ENCODE data around the gene RNF144A. TPM values are rescaled to one million over a fixed set of nuclear protein-coding genes. Genes with fewer than 3 reads are reported as not detected.

RNF144A gene
- total and polyA plus RNA-seq, 2 experiments from 2014 or later, result 2.8 to 14.7 TPM

DNA sequence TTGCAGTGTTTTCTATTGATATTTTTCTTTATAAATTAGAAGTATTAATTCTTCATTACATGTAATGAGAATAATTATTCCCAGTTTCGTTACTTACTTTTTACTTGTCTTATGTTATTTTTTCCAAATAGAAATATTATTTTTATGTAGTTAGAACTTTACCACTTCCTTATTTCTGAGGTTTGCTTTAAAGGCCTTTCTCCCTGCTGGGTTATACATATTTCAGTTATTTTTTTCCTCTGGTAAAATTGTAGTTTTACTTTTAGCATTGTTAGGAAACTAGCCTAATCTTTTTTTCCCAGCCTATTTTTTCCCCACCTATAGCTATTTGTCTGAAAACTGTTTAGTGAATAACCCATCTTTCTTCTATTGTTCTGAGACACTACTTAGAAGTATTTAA is 17.1 kb downstream of the RNF144A start:
- H3K27ac ChIP-seq (ENCODE audit: low read depth), result no peak overlapping the region
- H3K4me3 Mint-ChIP-seq, result no peak overlapping the region
- no peak overlapping the region for H2AFZ ChIP-seq
- peaks cover 30% of the 10 kb centered on the region for H3K4me1 ChIP-seq (ENCODE audit: insufficient read depth)
- no peak overlapping the region for H3K27ac Mint-ChIP-seq
- TF ChIP-seq STAT1 (IDR thresholded peaks at IDR 0.05; ENCODE audit: unreplicated experiment) (no peak), NANOG (IDR thresholded peaks at IDR 0.05; ENCODE audit: borderline replicate concordance) (no peak), ZNF114 (CRISPR knock-in tag; IDR thresholded peaks at IDR 0.05) (no peak), ETS1 (IDR thresholded peaks at IDR 0.05) (no peak), JUNB (IDR thresholded peaks at IDR 0.05; ENCODE audit: unreplicated experiment) (no peak), EZH2 (IDR thresholded peaks at IDR 0.05; ENCODE audit: low read depth, unreplicated experiment) (no peak), POLR2AphosphoS5 (IDR thresholded peaks at IDR 0.05; ENCODE audit: low read depth) (no peak), CTCF (conservative IDR thresholded peaks at IDR 0.05; ENCODE audit: low read depth in 2 of 2) (no peak), ZNF462 (CRISPR knock-in tag; IDR thresholded peaks at IDR 0.05) (no peak), REST (IDR thresholded peaks at IDR 0.05; ENCODE audit: unreplicated experiment) (no peak), ZNF331 (CRISPR knock-in tag; IDR thresholded peaks at IDR 0.05; ENCODE audit: low read depth) (no peak), EZH2phosphoT487 (IDR thresholded peaks at IDR 0.05; ENCODE audit: unreplicated experiment) (no peak), CREB1 (CRISPR knock-in tag; IDR thresholded peaks at IDR 0.05; ENCODE audit: low read depth) (no peak)
- peaks cover 33% of the 10 kb centered on the region for H3K4me1 Mint-ChIP-seq
- no peaks in the 10 kb centered on the region for H4K20me1 ChIP-seq (replicated peaks; ENCODE audit: insufficient read depth)
- H3K36me3 Mint-ChIP-seq (ENCODE audit: low read depth), result no peaks in the 10 kb centered on the region
- no peak for DNase-seq (ENCODE audit: low spot score)
- ATAC-seq, result no peak
- no peaks in the 10 kb centered on the region for H3K36me3 ChIP-seq (ENCODE audit: insufficient read depth)
- H3K4me2 ChIP-seq, result no peak overlapping the region
- no peaks in the 10 kb centered on the region; the same call in 1 of the 3 replicates for H3K9me3 Mint-ChIP-seq
- no peaks in the 10 kb centered on the region for H3F3A ChIP-seq (replicated peaks; ENCODE audit: low read depth)
- H3K4me3 ChIP-seq, result no peak overlapping the region
- H3K9me2 ChIP-seq (ENCODE audit: insufficient read depth), result no peaks in the 10 kb centered on the region; the same call in 1 of the 2 replicates
- H3K27me3 ChIP-seq (ENCODE audit: insufficient read depth), result no peaks in the 10 kb centered on the region
- peaks cover 2% of the 10 kb centered on the region for H3K27me3 Mint-ChIP-seq (ENCODE audit: insufficient read depth, low read depth, poor library complexity)
- H3K79me2 ChIP-seq (replicated peaks; ENCODE audit: insufficient read depth), result no peaks in the 10 kb centered on the region; the same call in 1 of the 2 replicates
